GM21390 (cell line): ENCODE measurements around the gene PILRA.
"Not testable (repeated sequence)": the region's sequence is repeated elsewhere in the genome, so short reads cannot be mapped to it uniquely, and the experiment has no call there.

ENCODE experiments used
- ATAC-seq: cut with Tn5 transposase; IDR thresholded peaks from one replicate; pipeline ENCODE4 v1.9.1; 2021; ENCODE audit not compliant: unreplicated experiment

PILRA gene

DNA sequence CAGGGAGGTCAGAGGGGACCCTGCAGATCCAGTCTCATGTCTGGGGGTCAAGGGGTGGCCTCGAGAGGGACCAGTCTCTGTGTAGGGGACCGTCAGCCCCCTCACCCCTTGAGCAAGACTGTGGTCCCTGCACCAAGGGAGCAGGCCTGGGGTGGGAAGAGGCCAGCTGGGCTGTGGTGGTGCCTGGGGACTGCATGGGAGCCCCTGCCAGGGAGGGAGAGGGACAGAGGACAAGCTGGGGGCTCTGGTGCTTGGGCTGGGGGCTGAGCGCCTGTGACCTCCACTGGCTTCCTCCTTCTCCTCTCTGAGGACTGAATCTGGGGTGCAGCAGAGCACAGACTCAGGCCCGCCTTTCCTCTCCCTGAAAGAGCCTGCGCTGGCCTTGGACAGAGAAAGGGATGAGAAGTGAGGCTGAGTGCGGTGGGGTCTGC lies 16.1 kb upstream of the PILRA start:
- ATAC-seq, result no peak

DNA sequence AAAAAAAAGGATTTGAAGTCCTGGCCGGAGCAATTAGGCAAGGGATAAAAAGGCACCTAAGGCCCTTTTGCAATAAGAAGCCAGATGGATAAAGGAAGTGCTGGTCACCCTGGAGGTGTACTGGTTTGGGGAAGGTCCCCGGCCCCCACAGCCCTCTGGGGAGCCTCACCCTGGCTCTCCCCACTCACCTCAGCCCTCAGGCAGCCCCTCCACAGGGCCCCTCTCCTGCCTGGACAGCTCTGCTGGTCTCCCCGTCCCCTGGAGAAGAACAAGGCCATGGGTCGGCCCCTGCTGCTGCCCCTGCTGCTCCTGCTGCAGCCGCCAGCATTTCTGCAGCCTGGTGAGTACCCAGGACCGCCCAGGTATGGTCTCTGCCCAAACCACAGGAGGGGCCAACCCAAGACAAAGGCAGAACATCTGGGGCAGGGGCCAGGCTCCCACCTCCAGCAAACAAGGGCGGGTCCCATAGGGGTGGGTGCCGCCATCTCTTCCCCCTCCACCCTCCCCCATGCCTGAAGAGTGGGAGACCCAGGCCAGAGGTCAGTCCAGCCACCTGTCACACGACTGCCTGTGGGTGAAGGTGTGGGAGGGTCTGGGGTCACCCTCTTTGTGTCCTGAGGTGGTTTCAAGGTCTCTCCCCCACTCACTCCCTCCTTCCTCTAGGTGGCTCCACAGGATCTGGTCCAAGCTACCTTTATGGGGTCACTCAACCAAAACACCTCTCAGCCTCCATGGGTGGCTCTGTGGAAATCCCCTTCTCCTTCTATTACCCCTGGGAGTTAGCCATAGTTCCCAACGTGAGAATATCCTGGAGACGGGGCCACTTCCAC lies 15.0 kb upstream of the PILRA start, which contains the start of gene PILRB:
PILRB (plus strand) TSS at position 91 of the 830 bp plus-strand sequence; CDS start at position 277, 186 bp downstream.
- no peak for ATAC-seq

DNA sequence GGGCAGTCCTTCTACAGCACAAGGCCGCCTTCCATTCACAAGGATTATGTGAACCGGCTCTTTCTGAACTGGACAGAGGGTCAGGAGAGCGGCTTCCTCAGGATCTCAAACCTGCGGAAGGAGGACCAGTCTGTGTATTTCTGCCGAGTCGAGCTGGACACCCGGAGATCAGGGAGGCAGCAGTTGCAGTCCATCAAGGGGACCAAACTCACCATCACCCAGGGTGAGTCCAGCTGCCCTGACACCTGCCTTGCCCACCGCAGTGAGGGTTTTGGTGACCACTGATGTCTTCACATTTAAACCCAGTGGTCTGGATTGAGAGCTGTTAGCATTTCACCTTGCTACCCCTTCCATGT lies 14.5 kb upstream of the PILRA start:
- no peak for ATAC-seq

DNA sequence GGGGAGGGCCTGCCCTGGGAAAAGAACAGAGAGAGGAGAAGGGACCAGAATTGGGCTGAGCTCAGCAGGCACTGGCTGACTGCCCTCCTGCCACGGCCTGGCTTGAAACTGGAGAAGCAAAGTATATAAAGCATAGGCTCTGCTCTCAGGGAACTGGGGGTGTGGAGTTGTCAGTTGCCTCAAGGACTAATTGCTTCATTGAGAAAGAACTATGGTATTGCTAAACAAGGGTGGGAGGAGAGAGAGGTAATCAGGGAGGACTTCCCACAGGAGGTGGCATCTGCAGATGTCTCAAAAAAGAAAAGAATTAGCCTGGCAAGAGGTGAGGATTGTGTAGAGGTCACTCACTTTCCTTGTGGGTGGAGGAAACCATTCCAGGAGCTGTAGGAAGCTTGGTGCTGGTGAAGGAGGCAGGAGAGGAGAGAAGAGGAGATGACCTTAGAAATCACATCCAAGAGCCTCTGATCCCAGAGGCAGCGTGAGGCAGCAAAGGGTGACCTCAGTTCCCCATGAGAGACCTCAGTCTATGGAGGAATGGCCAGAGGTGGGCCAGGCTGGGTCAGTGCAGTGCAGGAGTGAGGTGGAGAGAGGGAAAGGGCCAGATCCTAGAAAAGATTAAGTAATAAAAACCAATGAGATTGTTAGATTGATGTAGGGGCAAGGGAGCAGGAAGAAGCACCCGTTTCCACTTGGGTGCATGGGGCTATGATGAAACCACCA lies 13.0 kb upstream of the PILRA start:
- ATAC-seq, result no peak

DNA sequence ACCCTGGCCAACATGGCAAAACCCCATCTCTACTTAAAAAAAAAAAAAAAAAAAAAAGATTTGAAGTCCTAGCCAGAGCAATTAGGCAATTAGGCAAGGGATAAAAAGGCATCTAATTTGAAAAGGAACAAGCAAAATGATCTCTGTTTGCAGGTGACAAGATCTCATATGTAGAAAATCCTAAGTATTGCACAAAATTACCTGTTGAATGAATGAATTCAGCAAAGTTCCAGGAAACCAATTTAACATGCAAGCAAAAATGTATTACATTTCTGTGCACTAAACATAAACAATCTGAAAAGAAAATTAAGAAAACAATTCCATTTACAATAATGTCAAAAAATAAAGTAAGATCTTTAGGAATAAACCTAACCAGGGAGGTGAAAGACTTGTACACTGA lies 10.2 kb upstream of the PILRA start:
- ATAC-seq, result no peak

DNA sequence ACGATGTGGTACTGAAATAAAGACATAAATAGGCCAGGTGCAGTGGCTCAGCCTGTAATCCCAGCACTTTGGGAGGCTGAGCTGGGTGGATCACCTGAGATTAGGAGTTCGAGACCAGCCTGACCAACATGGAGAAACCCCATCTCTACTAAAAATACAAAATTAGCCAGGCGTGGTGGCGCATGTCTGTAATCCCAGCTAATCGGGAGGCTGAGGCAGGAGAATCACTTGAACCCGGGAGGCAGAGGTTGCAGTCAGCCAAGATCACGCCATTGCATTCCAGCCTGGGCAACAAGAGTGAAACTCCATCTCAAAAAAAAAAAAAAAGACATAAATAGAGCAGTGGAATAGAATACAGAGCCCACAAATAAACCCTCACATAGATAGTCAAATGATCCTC lies 9.5 kb upstream of the PILRA start:
- ATAC-seq, result not testable (repeated sequence)

DNA sequence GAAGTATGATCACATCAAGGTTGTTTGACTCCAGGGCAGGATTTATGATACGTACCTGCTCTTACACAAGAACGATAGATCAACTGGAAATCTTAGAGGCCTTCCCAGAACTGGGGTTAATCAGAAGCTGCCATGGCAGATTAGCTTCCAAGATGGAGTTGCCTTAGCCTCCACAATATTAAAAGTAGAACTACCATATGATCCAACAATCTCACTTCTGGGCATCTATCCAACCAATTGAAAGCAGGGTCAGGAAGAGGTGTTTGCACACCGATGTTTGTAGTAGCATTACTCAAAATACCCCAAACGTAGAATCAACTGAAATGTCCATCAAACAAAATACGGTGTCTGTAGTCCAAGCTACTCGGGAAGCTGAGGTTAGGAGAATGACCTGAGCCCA lies 8.8 kb upstream of the PILRA start:
- ATAC-seq, result no peak

DNA sequence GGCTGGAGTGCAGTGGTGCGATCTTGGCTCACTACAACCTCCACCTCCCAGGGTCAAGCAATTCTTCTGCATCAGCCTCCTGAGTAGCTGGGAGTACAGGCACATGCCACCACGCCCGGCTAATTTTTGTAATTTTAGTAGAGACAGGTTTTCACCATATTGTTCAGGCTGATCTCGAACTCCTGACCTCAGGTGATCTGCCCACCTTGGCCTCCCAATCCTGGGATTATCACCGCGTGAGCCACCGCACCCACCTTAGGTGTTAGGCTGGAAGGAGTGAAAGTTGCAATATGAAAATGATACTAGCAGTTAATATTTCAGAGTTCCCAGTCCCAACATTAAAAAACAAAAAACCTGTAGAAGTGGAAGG lies 7.3 kb upstream of the PILRA start:
- ATAC-seq, result not testable (repeated sequence)

DNA sequence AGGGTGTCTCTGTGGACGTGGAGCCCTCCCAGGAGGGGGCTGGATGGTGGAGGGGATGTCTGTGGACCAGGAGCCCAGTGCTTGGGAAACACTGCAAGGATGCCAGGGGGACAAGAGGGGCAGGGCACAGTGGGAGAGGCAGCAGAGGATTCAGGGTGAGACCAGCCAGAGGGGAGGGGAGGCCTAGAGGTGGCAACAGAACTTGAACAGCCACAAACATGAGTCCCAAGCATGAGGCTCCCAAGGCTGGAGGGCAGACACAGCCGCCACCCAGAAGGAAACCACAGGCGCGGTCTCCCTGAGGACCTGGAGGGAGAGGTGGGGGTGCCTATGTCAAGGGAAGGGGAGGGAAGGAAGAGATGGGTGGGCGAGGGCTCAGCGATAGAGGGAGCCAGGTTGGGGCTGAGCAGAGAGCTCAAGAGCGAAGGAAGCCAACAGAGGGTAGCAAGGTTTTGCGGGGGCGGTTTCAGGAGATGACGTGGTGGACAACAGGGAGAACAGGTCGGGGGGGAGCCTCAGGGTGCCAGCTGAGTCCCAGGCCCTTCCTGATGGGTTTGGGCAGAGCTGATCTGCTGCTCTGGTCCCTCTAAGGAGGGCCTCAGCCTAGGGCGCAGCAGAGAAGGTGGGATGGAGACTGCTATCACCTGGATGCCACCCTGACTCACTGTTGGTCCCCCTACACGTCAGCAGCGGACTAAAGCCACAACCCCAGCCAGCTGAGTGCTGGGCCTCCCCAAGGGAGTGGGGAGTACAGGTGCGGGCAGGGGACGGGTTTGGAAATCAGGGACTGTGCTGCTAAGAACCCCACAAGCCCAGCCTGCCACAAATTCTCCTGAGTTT lies 6.7 kb upstream of the PILRA start:
- no peak for ATAC-seq

DNA sequence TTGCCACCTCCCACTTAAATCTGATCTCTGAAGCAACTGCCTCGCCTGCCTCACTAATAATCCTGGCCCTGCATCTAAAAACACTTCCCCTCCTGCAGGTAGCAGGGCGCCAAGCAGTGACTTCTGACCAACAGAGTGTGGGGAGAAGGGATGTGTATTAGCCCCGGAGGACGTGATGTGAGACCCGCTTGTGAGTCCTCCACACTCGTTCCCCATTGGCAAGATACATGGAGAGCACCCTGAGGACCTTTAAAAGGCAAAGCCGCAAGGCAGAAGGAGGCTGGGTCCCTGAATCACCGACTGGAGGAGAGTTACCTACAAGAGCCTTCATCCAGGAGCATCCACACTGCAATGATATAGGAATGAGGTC lies 6.1 kb upstream of the PILRA start:
- no peak for ATAC-seq

DNA sequence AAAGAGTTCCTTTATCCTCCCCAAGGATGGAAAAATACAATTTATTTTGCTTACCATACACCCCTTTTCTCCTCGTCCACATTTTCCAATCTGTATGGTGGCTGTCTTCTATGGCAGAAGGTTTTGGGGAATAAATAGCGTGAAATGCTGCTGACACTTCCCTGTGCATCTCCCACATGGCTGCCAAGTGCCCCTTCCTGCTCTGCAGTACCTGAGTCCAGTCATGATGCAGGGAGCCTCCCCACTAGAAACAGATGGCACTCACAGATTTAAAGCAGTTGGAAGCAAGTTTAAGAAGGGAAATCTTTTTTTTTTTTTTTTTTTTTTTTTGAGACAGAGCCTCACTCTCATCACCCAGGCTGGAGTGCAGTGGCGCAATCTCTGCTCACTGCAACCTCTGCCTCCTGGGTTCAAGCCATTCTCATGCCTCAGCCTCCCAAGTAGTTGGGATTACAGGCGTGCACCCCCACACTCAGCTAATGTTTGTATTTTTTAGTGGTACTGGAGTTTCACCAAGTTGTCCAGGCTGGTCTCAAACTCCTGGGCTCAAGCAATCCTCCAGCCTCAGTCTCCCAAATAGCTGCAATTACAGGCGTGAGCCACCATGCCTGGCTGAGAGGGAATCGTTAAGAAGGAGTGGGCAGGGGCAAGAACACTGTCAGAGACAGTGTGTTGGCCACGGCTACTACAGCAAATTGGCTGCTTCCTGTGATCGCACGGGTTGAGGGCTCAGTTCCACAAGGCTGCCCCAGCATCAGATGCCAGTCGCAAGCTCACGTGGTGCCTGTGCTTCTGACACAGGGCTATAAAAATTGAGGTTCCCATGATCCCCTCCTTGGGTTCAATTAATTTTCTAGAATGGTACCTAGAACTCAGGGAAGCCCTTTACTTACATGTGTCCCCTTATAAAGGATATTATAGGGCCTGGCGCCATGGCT lies 5.3 kb upstream of the PILRA start:
- no peak for ATAC-seq

DNA sequence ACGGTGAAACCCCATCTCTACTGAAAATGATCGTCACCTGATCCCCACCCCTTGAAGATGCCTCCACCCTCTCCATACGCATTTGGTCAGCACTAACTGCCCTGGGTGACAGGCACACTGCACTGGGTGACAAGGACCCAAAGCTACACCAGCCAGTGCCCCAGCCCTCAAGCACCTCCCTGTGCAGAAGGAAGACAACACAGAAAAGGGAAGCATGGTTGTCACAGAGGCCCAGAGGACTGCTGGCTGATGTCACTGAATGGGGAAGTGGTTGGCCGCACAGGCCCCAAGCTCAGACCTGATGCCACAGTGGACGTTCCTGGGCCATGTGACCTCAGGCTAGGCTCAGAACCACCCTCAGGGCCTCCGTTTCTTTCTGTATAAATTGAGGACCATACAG lies 4.2 kb upstream of the PILRA start:
- ATAC-seq, result peak; percentile 49

DNA sequence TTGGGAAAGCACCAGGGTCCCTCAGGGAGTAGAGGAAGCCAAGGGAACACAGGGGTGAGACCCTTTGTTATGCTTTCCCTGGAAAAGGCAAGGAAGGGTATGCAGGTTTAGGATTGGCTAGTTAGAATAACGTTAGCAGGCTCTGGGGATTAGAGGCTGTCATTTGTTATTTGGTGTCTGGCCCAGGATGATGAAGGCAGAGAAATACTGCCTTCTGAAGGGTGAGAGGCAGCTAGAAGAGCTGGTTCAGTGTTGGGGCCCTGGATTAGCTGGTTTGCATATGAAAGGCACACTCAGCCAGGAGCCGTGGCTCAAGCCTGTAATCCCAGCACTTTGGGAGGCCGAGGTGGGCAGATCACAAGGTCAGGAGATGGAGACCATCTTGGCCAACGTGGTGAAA lies 3.0 kb upstream of the PILRA start:
- no peak for ATAC-seq

DNA sequence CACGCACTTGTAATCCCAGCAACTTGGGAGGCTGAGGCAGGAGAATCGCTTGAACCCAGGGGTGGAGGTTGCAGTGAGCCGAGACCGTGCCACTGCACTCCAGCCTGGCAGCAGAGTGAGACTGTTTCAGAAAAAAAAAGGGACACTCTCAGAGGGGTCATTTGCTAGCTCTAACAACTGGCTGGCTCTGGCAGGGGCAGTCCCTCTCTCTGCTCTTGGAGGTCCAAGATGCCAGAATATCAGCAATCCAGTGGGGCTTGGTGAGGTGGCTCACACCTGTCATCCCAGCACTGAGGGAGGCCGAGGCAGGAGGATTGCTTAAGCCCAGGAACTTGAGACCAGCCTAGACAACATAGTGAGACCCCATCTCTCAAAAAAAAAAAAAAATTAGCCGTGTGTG lies 2.5 kb upstream of the PILRA start:
- ATAC-seq, result no peak

DNA sequence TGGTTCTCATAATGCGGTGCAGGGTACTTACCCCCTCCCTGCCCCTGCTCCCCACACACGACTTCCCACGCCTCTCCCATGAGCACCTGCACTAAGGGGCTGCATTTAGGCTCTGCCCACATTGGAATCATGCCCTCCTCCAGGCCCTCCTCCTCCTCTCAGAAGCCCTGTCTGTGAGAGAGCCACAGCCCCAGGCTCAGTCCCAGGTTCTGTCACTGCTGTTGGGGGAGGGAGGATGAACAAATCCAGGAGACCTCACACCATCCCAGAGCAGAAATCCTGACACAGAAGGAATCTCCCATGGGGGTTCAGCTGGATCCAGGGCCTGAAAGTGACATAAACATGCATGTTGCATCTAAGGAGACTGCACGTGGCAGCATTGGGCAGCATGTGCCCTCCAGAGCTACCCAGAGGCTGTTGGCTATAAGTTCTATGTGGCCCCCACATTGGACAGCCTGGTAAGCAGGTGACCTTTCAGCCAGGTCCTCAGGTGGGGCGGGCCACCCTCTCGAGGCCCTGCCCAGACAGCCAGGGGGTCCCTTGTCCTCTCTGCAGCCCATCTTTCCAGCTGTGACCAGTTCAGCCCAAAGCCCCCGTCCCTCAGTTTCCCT lies 1.6 kb upstream of the PILRA start:
- ATAC-seq, result no peak

DNA sequence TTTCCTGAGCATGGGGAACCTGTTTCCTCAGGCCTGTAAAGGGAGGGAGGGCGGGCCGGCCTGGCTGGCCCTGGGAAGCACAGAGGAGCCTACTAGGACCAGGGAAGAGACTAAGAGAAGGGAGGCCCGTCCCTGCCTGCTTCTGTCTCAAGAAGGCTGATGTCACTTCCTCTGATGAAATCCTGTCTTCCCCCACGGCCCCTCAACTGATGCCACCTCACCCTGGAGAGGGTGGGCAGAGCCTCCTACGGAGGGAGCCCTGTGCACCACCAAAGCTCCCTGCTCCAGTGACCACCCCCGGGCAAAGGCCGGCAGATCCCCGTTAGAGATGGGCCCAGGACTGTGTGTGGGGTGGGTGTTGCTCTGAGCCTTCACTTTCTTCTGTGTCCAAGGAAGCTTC lies 1.0 kb upstream of the PILRA start:
- no peak for ATAC-seq

DNA sequence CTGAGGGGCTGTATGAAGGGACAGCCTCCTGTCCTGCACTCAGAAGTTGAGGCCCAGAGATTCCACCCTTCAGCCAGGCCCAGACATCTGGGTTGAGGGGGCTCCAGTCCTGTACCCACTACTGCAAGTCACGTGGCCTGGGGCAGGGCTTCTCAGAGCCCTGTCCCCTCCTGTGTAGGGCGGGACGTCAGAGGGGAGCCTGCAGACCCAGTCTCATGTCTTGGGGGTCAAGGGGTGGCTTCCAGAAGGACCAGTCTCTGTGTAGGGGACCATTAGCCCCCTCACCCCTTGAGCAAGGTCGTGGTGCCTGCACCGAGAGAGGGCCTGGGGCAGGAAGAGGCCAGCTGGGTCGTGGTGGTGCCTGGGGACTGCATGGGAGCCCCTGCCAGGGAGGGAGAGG lies 593 bp upstream of the PILRA start:
- no peak for ATAC-seq

DNA sequence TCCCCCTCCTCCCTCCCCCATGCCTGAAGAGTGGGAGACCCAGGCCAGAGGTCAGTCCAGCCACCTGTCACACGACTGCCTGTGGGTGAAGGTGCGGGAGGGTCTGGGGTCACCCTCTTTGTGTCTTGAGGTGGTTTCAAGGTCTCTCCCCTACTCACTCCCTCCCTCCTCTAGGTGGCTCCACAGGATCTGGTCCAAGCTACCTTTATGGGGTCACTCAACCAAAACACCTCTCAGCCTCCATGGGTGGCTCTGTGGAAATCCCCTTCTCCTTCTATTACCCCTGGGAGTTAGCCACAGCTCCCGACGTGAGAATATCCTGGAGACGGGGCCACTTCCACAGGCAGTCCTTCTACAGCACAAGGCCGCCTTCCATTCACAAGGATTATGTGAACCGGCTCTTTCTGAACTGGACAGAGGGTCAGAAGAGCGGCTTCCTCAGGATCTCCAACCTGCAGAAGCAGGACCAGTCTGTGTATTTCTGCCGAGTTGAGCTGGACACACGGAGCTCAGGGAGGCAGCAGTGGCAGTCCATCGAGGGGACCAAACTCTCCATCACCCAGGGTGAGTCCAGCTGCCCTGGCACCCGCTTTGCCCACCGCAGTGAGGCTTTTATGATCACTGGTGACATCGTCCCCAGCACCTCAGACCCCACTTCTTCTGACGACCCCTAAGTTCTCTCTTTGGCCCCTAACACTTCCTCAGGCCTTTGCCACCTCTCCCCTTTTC lies 747 bp downstream of the PILRA start:
- ATAC-seq, result not testable (repeated sequence)

DNA sequence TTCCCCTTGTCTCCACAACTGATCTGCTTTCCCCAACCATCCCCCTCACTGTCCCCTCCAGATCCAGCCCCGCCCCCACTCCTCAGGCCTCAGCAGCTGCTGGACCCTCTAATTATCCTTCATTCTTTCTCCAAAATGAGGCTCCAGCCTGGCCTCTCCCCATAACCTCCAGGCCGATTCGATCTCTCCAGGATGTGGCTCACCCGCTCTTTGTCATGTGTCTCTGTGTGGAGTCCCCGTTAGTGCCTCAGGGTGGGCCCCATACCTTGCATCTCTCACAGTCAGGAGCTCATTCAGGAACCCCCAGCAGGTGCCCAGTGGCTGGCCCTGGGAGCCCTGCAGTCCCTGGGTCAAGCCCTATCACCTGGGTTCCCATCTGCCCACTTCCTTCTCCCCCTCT lies 1.3 kb downstream of the PILRA start:
- no peak for ATAC-seq

DNA sequence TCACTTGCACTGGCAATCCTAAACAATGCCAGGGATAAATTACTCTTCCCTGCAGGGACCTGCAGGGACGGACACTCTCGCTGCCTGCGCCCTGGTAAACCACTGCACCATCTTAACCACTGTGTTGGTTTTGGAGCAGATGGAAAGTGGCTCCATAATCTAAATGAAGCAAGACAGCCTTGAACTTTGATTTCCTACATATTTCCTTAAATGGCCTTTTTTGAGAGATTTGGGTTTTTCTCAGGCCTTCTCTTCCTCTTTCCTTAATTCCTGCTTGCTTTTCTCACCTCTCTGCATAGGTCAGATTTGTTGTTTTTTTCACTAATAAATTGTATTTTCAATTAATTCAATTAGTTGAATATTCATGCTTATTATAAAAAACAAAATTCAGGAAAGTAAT lies 2.8 kb downstream of the PILRA start:
- ATAC-seq, result no peak
